Measurements from ENCODE around the gene PPP2R3B.
"Not testable (repeated sequence)": the region's sequence is repeated elsewhere in the genome, so short reads cannot be mapped to it uniquely, and the experiment has no call there.

The PPP2R3B gene

DNA sequence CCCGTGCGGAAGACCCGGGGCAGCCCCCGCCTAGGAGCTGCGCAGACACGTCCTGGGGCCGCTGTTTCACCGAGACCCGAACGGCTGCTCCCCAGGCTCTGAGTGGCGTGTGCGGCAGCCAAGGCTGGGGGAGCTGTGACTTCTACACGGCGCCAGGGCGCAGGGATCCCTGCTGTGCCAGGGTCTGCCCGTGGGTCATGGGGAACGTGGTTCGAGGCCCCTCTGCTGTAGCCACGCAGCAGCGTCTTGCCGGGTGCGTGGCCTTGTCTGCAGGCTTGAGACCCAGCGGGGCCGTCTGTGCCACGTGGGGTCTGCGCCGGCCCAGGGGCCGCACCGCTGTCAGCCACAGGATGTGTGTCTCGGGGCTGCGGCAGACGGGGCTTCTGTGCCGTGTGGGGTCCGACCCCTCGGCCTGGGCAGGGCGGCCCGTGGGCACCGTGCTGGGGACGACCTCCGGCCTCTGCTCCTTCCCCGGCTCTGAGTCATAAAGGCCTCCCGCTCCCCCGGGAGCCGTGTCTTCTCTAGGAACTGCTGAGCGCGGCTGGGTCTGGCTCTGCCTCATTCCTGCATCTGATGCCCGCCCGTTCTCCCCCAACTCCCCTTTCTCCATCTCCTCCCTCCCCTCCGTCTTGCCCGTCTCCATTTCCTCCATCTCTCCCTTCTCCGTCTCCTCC is 55.4 kb downstream of the PPP2R3B start:
- DNase-seq (ENCODE audit: extremely low spot score): no peak

DNA sequence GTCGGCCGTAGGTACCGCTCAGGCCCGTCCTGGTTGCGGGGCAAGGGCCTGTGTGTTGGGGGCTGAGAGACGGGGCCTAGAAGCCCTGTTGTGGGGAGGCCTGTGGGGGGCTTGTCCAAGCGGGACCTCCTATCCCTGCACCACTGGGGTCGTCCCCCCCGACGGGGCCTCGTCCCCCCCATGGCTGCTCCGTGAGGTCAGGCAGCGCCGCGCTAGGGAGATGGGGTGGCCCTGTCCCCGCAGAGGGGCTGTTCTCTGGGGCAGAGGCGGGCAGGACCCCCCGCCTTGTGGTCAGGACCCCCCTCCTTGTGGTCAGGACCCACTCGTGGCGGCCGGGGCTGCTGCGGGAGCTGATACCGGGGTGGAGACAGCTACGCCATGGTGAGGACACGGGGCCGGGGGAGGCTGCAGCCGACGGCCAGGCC is 56.0 kb downstream of the PPP2R3B start:
- DNase-seq (ENCODE audit: extremely low spot score): no peak
- TF ChIP-seq ELF4 (IDR thresholded peaks at IDR 0.05) (no peak), HDGF (IDR thresholded peaks at IDR 0.05; ENCODE audit: borderline replicate concordance) (no peak), LEF1 (IDR thresholded peaks at IDR 0.05; ENCODE audit: borderline replicate concordance) (no peak), FOXM1 (IDR thresholded peaks at IDR 0.05; ENCODE audit: borderline replicate concordance) (no peak), NFRKB (IDR thresholded peaks at IDR 0.05) (no peak), CTBP1 (IDR thresholded peaks at IDR 0.05; ENCODE audit: borderline replicate concordance) (no peak), FOXA1 (IDR thresholded peaks at IDR 0.05) (no peak), ZNF384 (IDR thresholded peaks at IDR 0.05) (no peak), TARDBP (IDR thresholded peaks at IDR 0.05) (no peak), FOXK2 (IDR thresholded peaks at IDR 0.05) (no peak), PKNOX1 (IDR thresholded peaks at IDR 0.05) (no peak), SP1 (IDR thresholded peaks at IDR 0.05) (no peak), ARNT (IDR thresholded peaks at IDR 0.05) (no peak)
- CTCF ChIA-PET: no interaction called here
- POLR2A ChIA-PET: no interaction called here

More for the DNA sequence above, 55.4 kb downstream of the PPP2R3B start:
- POLR2A ChIA-PET: no interaction called here
- CTCF ChIA-PET: no interaction called here
- no peak for TF ChIP-seq FOXA1 (IDR thresholded peaks at IDR 0.05)
- TF ChIP-seq ELF4 (IDR thresholded peaks at IDR 0.05): no peak
- TF ChIP-seq TARDBP (IDR thresholded peaks at IDR 0.05): no peak
- TF ChIP-seq ZNF384 (IDR thresholded peaks at IDR 0.05): no peak
- no peak for TF ChIP-seq L3MBTL2 (conservative IDR thresholded peaks at IDR 0.05)
- TF ChIP-seq SUZ12 (IDR thresholded peaks at IDR 0.05): no peak
- no peak for TF ChIP-seq LEF1 (IDR thresholded peaks at IDR 0.05; ENCODE audit: borderline replicate concordance)
- TF ChIP-seq CTBP1 (IDR thresholded peaks at IDR 0.05; ENCODE audit: borderline replicate concordance): no peak
- TF ChIP-seq PKNOX1 (IDR thresholded peaks at IDR 0.05): no peak
- TF ChIP-seq FOXM1 (IDR thresholded peaks at IDR 0.05; ENCODE audit: borderline replicate concordance): no peak
- no peak for TF ChIP-seq FOXK2 (IDR thresholded peaks at IDR 0.05)
- no peak for TF ChIP-seq BHLHE40 (IDR thresholded peaks at IDR 0.05; ENCODE audit: borderline replicate concordance)
- TF ChIP-seq HDGF (IDR thresholded peaks at IDR 0.05; ENCODE audit: borderline replicate concordance): no peak
- no peak for TF ChIP-seq ARNT (IDR thresholded peaks at IDR 0.05)
- no peak for TF ChIP-seq SP1 (IDR thresholded peaks at IDR 0.05)
- no peak for TF ChIP-seq NFRKB (IDR thresholded peaks at IDR 0.05)

DNA sequence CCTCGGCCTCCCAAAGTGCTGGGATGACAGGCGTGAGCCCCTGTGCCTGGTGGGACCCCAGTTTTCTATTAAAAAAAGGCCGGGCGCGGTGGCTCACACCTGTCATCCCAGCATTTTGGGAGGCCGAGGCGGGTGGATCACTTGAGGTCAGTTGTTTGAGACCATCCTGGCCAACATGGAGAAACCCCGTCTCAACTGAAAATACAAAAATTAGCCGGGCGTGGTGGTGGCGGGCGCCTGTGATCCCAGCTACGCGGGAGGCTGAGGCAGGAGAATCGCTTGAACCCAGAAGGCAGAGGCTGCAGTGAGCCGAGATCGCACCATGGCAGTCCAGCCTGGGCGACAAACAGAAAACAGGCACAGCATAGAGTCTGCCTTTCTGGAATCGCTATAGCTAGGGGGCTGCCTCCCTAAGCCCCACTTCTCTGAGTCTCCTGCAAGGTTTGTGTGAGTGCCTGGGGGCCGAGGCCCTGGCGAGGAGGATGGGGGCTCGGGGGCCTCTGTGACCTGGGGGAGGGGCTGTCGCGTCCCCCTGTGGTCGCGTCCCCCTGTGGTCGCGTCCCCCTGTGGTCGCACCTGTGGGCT is 56.5 kb downstream of the PPP2R3B start:
- POLR2A ChIA-PET; DNase-seq (ENCODE audit: extremely low spot score); CTCF ChIA-PET: not testable (repeated sequence)

DNA sequence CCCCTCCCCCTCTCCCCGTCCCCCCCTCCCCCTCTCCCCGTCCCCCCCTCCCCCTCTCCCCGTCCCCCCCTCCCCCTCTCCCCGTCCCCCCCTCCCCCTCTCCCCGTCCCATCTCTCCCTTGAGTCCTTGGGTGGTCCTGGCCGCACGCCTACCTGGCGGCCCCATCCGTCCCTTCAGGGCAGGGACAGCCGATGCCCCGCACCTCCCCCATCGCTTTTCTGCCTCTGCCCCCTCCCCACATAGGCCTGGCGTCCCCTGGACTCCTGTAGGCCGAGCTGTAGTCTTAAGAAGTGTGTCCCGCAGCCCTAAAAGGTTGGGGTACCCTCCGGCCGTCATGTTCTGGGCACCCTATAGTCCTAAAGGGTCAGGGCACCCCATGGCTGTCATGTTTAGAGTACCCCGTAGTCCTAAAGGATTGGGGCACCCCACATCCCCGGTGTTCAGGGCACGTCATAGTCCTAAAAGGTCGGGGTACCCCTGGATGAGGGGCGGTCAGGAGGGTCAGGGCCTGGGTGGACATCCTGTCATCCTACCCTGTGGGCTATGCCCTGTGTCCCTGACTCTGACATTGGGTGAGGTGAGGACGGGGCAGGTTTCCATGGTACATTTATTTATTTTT is 57.3 kb downstream of the PPP2R3B start:
- CTCF ChIA-PET: no interaction called here

DNA sequence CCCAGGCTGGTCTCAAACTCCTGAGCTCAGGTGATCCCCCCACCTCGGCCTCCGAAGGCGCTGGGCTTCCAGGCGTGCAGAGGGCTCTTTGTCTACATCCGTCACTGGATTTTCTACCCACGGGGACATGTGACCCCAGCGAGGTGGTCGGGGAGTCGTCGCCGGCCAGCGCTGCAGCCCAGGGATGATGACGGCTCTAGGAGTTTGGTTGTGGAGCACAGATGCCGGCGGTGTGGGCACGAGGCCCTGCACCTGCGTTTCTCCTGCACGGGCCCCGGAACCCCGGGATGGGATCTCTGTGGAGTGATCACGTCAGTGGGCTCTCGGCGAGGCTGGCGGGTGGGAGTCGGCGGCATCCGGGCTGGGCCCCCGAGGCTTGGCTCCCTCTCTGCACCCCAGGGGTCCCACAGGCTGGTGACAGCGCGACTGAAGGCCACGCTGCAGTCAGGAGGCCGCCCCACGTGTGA is 59.0 kb downstream of the PPP2R3B start:
- no peak for TF ChIP-seq PKNOX1 (IDR thresholded peaks at IDR 0.05)
- no peak for TF ChIP-seq BHLHE40 (IDR thresholded peaks at IDR 0.05; ENCODE audit: borderline replicate concordance)
- no peak for TF ChIP-seq ARNT (IDR thresholded peaks at IDR 0.05)
- no peak for TF ChIP-seq FOXK2 (IDR thresholded peaks at IDR 0.05)
- no peak for TF ChIP-seq TARDBP (IDR thresholded peaks at IDR 0.05)
- no peak for TF ChIP-seq SUZ12 (IDR thresholded peaks at IDR 0.05)
- TF ChIP-seq L3MBTL2 (conservative IDR thresholded peaks at IDR 0.05): no peak
- no peak for TF ChIP-seq HDGF (IDR thresholded peaks at IDR 0.05; ENCODE audit: borderline replicate concordance)
- TF ChIP-seq CTBP1 (IDR thresholded peaks at IDR 0.05; ENCODE audit: borderline replicate concordance): no peak
- no peak for TF ChIP-seq ELF4 (IDR thresholded peaks at IDR 0.05)
- no peak for TF ChIP-seq LEF1 (IDR thresholded peaks at IDR 0.05; ENCODE audit: borderline replicate concordance)
- TF ChIP-seq ZNF384 (IDR thresholded peaks at IDR 0.05): no peak
- TF ChIP-seq FOXM1 (IDR thresholded peaks at IDR 0.05; ENCODE audit: borderline replicate concordance): no peak
- TF ChIP-seq SP1 (IDR thresholded peaks at IDR 0.05): no peak
- TF ChIP-seq FOXA1 (IDR thresholded peaks at IDR 0.05): no peak
- CTCF ChIA-PET: no interaction called here

More for the DNA sequence above, 57.3 kb downstream of the PPP2R3B start:
- no peak for DNase-seq (ENCODE audit: extremely low spot score)
- POLR2A ChIA-PET: no interaction called here
- TF ChIP-seq FOXA1 (IDR thresholded peaks at IDR 0.05) (no peak), FOXK2 (IDR thresholded peaks at IDR 0.05) (no peak)

GRCh38 chrX:324664-325063 is 62.0 kb downstream of the PPP2R3B start:
- CTCF ChIA-PET; DNase-seq (ENCODE audit: extremely low spot score); POLR2A ChIA-PET: not testable (repeated sequence)

More for the DNA sequence above, 59.0 kb downstream of the PPP2R3B start:
- POLR2A ChIA-PET: no interaction called here
- DNase-seq (ENCODE audit: extremely low spot score): no peak
